ENCODE data around the gene CYLC2.

The CYLC2 gene

DNA sequence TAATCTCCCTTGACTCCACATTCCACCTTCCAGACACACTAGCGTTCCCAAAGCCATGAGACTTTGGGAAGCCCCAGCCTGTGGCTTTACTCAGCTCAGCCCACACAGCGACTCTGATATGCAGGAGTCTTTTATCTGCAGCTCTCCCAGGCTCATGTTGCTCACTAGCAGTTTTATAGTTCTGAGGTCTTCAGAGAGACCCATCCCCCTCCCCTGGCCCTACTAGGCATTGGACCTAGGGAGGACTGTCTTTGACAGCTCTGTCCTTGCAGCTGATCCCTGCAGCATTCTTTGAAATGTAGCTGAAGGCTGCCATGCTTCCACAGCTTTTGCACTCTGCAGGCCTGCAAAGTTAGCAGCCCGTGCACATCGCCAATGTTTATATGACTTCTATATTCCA, 19.9 kb upstream of the CYLC2 start:
- Histone ChIP-seq H3K27me3 (no peaks in the 10 kb centered on the region), H3K4me1 (ENCODE audit: control insufficient read depth in 1 of 2, insufficient read depth in 1 of 2, low read depth in 1 of 2, low read length in 1 of 2) (no peaks in the 10 kb centered on the region), H3K4me3 (ENCODE audit: low read depth in 1 of 2, low read length in 1 of 2) (no peak overlapping the region), H3K27ac (no peak overlapping the region), H3K36me3 (no peaks in the 10 kb centered on the region), H3K9me3 (no peaks in the 10 kb centered on the region)
- TF ChIP-seq, protein P1, sequence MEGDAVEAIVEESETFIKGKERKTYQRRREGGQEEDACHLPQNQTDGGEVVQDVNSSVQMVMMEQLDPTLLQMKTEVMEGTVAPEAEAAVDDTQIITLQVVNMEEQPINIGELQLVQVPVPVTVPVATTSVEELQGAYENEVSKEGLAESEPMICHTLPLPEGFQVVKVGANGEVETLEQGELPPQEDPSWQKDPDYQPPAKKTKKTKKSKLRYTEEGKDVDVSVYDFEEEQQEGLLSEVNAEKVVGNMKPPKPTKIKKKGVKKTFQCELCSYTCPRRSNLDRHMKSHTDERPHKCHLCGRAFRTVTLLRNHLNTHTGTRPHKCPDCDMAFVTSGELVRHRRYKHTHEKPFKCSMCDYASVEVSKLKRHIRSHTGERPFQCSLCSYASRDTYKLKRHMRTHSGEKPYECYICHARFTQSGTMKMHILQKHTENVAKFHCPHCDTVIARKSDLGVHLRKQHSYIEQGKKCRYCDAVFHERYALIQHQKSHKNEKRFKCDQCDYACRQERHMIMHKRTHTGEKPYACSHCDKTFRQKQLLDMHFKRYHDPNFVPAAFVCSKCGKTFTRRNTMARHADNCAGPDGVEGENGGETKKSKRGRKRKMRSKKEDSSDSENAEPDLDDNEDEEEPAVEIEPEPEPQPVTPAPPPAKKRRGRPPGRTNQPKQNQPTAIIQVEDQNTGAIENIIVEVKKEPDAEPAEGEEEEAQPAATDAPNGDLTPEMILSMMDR (IDR thresholded peaks at IDR 0.05) = no peak

DNA sequence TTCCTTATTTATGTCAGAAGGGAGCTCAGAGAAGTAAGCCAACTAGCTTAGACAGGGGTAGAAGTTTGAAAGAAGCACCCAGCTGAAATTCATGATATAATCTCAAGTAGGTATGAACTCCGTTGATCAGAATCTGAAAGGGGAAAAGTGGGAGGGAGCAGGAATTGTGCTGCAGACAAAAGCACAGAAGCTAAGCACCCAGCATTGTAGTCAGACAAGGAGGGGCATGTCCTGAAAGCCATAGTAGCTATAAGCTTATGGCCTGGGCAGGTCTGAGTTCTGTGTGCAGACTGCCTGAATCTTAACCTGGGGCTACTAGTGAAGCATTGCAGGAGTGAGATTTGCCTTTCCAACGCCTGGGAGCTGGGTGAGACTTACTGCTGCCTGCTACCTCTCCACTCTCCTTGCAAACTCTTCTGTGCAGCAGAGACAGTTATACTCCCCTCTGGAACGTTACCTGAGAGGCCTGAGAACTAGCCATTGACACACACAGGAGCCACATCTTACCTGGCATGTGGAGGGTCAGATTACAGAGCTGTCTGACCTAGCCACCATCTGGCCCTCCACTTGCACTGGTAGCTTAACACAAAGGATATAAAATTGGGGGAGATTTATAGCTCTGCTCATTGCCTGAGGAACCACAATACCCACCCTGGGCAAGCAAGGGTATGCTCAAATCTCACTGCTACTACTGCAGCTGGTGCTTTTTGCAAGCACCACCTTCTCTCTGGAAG, 9.8 kb upstream of the CYLC2 start:
- Histone ChIP-seq H3K27me3 (no peaks in the 10 kb centered on the region), H3K4me1 (ENCODE audit: control insufficient read depth in 1 of 2, insufficient read depth in 1 of 2, low read depth in 1 of 2, low read length in 1 of 2) (no peaks in the 10 kb centered on the region), H3K9me3 (no peaks in the 10 kb centered on the region), H3K4me3 (ENCODE audit: low read depth in 1 of 2, low read length in 1 of 2) (no peak overlapping the region), H3K27ac (no peak overlapping the region), H3K36me3 (no peaks in the 10 kb centered on the region)
- TF ChIP-seq, protein P1 (IDR thresholded peaks at IDR 0.05) = no peak

DNA sequence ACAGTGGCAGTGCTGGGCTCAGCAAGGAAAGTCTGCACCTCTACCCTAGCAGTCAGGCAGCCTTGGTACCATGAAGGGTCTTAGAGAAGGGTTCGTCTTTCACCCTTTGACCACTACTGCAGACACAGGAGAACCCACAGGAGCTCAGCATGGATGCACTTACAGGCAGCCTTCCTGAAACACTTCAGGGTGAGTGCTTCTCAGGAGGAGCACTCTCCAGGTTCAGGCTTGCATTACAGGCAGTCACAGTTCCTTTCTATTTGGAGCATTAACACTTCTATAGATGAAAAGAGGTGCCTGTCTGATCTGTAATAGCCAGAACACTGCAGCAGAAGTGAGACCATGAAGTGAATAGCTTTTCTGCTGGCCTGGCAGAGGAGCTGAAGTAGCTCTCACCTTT, 8.7 kb upstream of the CYLC2 start:
- Histone ChIP-seq H3K27me3 (no peaks in the 10 kb centered on the region), H3K9me3 (no peaks in the 10 kb centered on the region), H3K36me3 (no peaks in the 10 kb centered on the region), H3K27ac (no peak overlapping the region), H3K4me3 (ENCODE audit: low read depth in 1 of 2, low read length in 1 of 2) (no peak overlapping the region), H3K4me1 (ENCODE audit: control insufficient read depth in 1 of 2, insufficient read depth in 1 of 2, low read depth in 1 of 2, low read length in 1 of 2) (no peaks in the 10 kb centered on the region)
- TF ChIP-seq, protein P1 (IDR thresholded peaks at IDR 0.05) = no peak

DNA sequence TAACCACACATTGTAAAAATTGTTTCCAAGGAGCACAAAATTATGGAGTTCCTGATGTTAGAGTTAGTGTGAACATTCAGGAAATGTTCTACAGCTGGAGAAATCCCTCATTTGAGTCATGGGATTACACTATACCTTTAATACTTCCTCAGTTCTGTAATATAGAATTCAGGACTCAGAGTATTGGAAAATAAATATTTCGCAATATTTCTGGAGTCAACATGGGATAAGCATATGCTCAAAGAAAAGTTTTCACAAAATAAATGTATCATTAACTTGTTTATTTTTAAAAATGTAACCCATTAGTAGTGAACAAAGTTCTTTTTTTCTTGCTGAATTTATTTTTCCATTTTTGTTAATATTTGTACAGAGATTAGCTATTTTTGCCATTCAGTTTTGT, 8.6 kb downstream of the CYLC2 start:
- Histone ChIP-seq H3K36me3 (no peaks in the 10 kb centered on the region), H3K4me1 (ENCODE audit: control insufficient read depth in 1 of 2, insufficient read depth in 1 of 2, low read depth in 1 of 2, low read length in 1 of 2) (no peaks in the 10 kb centered on the region), H3K27ac (no peak overlapping the region), H3K27me3 (no peaks in the 10 kb centered on the region), H3K4me3 (ENCODE audit: low read depth in 1 of 2, low read length in 1 of 2) (no peak overlapping the region), H3K9me3 (no peaks in the 10 kb centered on the region)
- TF ChIP-seq, protein P1 (IDR thresholded peaks at IDR 0.05) = no peak

DNA sequence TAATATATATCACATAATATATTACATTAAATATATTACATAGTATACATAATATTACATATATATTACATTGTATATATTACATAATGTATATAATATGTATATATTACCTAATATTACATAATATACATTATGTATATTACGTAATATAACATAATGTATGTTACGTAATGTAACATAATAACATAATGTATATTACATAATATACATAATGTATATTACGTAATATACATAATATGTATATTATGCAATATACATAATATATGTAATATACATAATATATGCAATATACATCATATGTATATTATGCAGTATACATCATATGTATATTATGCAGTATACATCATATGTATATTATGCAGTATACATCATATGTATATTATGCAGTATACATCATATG, 19.1 kb downstream of the CYLC2 start:
- H3K9me3 ChIP-seq = no peaks in the 10 kb centered on the region
- no peaks in the 10 kb centered on the region for H3K27me3 ChIP-seq
- H3K27ac ChIP-seq = no peak overlapping the region
- TF ChIP-seq, protein P1 (IDR thresholded peaks at IDR 0.05) = no peak
- H3K36me3 ChIP-seq = no peaks in the 10 kb centered on the region
- H3K4me1 ChIP-seq (ENCODE audit: control insufficient read depth in 1 of 2, insufficient read depth in 1 of 2, low read depth in 1 of 2, low read length in 1 of 2) = no peaks in the 10 kb centered on the region
- no peak overlapping the region for H3K4me3 ChIP-seq (ENCODE audit: low read depth in 1 of 2, low read length in 1 of 2)
